NCI-H1105 (cell line): ENCODE results near the gene U2SURP.
A peak's percentile ranks its signal among the peaks of the same experiment; 100 is the strongest.
"Not testable (repeated sequence)": the region's sequence is repeated elsewhere in the genome, so short reads cannot be mapped to it uniquely, and the experiment has no call there.

Experiments used
- DNase-seq: peaks from one replicate; lab custom pipeline; 2025; lab: John Stamatoyannopoulos, UW

Gene U2SURP

DNA sequence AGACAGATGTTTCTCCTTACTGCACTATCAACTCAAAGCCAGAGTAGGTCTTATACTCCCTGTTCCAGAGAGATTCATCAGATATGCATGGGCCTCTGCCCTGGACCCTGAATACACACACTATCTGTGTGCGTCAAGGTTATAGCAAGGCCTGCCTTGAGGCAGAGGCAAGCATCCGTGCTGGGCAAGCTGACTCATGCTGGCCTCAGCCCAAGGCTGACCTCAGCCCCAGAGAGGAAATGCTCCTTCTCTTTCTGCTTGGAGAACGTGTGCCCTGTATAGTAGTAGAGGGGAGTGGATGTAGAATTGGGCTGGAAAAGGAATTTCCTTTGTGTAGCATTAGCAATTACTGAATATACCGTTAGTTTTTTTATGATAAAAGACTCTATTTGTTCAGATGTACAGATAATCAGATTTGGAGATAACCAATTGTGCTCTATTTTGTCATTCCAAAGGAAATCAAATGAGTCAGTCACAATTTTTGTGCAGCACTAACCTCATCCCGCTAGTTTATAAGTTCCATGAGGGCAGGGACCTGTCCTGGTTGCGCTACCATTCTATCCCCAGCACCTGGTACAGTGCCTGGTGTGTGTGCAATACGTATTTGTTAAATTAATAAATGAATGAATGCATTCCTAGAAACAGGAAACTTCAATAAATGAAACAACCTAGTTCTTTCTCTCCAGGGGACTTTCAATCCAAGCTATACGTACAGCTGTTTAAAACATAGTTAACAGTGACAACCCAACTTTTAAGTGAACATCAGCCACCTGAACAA, 24.6 kb upstream of the U2SURP start:
- no peak for DNase-seq

GRCh38 chr3:142977399-142977728, 24.0 kb upstream of the U2SURP start:
- no peak for DNase-seq

GRCh38 chr3:142981108-142981507, 20.3 kb upstream of the U2SURP start:
- no peak for DNase-seq

GRCh38 chr3:142982038-142982773, 19.2 kb upstream of the U2SURP start:
- DNase-seq: no peak

GRCh38 chr3:142983318-142983717, 18.1 kb upstream of the U2SURP start:
- DNase-seq: no peak

GRCh38 chr3:142984255-142984654, 17.1 kb upstream of the U2SURP start:
- DNase-seq: no peak

- peak; percentile 43 for DNase-seq
Observed at GRCh38 chr3:142987080-142987700, 14.2 kb upstream of the U2SURP start.

GRCh38 chr3:142987707-142988106, 13.7 kb upstream of the U2SURP start:
- DNase-seq: no peak

GRCh38 chr3:142988221-142988620, 13.1 kb upstream of the U2SURP start:
- DNase-seq: not testable (repeated sequence)

DNA sequence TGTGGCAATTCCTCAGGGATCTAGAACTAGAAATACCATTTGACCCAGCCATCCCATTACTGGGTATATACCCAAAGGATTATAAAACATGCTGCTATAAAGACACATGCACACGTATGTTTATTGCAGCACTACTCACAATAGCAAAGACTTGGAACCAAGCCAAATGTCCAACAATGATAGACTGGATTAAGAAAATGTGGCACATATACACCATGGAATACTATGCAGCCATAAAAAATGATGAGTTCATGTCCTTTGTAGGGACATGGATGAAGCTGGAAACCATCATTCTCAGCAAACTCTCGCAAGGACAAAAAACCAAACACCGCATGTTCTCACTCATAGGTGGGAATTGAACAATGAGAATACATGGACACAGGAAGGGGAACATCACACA, 12.5 kb upstream of the U2SURP start:
- not testable (repeated sequence) for DNase-seq

DNA sequence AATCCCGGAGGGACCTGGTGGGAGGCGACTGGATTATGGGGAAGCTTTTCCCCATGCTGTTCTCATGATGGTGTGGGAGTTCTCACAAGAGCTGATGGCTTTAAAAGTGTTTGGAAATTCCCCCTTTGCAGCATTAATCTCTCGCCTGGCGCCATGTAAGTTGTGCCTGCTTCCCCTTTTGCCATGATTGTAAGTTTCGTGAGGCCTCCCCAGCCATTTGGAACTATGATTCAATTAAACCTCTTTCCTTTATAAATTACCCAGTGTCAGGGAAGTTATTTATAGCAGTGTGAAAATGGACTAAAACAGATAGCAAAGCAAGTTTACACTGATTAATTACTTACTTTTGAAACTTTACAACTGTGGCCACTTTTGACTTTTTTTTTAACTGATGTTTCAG, 10.6 kb upstream of the U2SURP start:
- DNase-seq: no peak

- DNase-seq: no peak
Observed at GRCh38 chr3:142992323-142992722, 9.0 kb upstream of the U2SURP start.

DNA sequence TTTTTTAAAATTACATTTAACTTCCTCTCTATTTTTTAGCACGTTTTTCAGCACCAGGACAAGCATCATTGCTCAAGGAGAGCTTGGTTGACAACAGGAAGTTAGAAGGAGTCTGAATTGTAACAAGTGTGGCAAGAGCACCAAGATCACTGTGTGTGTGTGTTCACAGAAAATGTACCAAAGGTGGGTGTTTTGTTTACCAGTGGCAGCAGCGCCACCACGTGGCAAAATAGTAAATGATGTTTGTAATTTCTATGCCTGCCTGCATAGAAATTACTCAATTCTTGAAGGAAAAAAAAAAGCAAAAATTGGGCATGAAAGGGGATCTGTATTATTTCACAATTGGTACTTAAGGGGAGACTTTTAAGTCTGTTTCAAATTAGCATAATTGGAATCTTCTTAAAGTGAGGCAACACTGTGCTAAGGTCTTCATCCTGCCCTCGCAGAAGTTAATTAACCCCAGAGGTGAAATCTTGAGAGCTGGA, 7.4 kb upstream of the U2SURP start:
- DNase-seq: peak; percentile 63

- no peak for DNase-seq
Observed at GRCh38 chr3:142997330-142997729, 4.0 kb upstream of the U2SURP start.

- no peak for DNase-seq
Observed at GRCh38 chr3:142998439-142998838, 2.9 kb upstream of the U2SURP start.

- no peak for DNase-seq
Observed at GRCh38 chr3:142999881-143000280, 1.5 kb upstream of the U2SURP start.

- DNase-seq: no peak
Observed at GRCh38 chr3:143000528-143000927, 842 bp upstream of the U2SURP start.

GRCh38 chr3:143001034-143001368, 369 bp upstream of the U2SURP start:
- no peak for DNase-seq

- DNase-seq: no peak
Observed at GRCh38 chr3:143002083-143002712, 828 bp downstream of the U2SURP start.

DNA sequence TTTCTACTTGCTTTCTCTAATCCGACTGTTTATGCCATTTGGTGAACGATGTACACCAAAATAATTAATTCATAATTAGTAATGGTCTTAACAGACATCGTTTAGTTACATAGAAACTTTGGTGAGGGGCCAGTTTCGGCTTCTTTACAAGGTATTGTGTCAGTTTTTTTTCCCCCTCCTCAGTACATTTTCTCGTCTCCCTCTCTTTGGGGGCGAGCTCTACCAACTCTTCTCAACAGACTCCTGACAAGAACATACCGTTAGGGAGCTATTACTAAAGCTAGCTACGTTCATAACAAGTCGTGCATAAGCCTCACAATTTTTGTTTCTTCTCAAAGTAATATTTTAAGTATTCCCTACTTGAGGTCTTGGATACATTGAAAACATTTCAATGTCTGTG, 1.4 kb downstream of the U2SURP start:
- DNase-seq: no peak

DNA sequence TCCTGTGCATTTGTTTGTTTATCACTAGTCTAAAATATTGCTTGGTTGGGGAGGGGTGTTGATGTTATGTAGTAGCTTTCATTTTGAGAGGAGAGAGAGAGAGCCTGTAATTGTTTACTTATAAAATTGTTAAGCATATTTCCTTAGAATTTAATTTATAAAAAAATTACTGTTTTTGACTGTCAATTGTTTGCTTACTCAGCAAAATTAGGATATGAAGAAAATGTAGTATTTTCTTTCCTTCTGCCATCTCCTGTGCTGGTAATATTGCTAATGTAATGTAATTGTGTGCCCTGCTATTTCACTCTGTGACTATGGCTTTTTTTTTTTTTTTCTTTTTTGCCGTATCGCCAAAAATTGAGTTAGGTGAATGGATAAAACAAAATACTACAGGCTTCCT, 3.5 kb downstream of the U2SURP start:
- no peak for DNase-seq

GRCh38 chr3:143010024-143010423, 8.7 kb downstream of the U2SURP start:
- no peak for DNase-seq

- no peak for DNase-seq
Observed at GRCh38 chr3:143011705-143012104, 10.3 kb downstream of the U2SURP start.
